ENCODE results near the gene ACSF2. TPM values are rescaled to one million over a fixed set of nuclear protein-coding genes. Genes with fewer than 3 reads are reported as not detected.
"Not testable (repeated sequence)": the region's sequence is repeated elsewhere in the genome, so short reads cannot be mapped to it uniquely, and the experiment has no call there.

Gene ACSF2
- total RNA-seq, 4 donors from 2014 or later: 20.5 to 69.3 (median 31.9) TPM

DNA sequence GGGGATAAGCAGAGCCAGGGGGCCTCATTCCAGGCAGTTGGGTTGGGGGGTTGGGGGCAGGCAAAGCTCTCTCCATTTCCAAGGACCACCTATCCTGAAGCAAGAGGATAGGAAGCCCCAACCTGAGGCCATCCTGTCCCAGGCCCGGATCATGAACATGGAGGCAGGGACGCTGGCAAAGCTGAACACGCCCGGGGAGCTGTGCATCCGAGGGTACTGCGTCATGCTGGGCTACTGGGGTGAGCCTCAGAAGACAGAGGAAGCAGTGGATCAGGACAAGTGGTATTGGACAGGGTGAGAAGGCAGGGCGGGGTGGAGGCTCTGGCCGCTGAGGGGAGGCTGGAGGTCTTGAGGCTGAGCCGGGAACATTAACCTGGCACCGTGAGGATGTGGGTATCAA, 46.3 kb downstream of the ACSF2 start:
- TF ChIP-seq CTCF (IDR thresholded peaks at IDR 0.05) (no peak), POLR2A (IDR thresholded peaks at IDR 0.05) (no peak), EP300 (IDR thresholded peaks at IDR 0.05) (no peak)
- Histone ChIP-seq H3K36me3 (peaks cover 0 to 42% (median 0%) of the 10 kb centered on the region in 3 donors), H3K4me3 (no peak overlapping the region), H3K4me1 (peaks cover 0 to 18% (median 13%) of the 10 kb centered on the region in 4 donors), H3K27ac (no peak overlapping the region), H3K27me3 (peaks cover 0 to 17% of the 10 kb centered on the region in 2 donors), H3K9me3 (no peaks in the 10 kb centered on the region)
- DNase-seq (ENCODE audit: low spot score in 2 of 2): no peak
- 87 to 93% methylated on average over 10 of the region's 10 CpGs for WGBS, 2 donors

DNA sequence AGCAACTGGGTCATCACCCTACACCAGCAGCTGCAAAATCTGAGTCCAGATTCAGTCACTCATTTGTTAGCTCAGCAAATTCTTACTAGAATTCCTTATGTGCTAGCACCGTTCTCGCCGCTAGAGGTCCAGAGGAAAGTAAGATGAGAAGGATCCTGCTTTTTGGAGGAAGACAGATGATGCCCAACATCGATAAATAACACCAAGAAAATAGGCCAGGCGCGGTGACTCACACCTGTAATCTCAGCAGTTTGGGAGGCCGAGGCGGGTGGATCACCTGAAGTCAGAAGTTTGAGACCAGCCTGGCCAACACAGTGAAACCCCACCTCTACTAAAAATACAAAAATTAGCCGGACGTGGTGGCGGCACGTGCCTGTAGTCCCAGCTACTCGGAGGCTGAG, 46.7 kb downstream of the ACSF2 start:
- H3K4me3 ChIP-seq; H3K27ac ChIP-seq; H3K9me3 ChIP-seq; DNase-seq (ENCODE audit: low spot score in 2 of 2): not testable (repeated sequence)
- Histone ChIP-seq H3K36me3 (peaks cover 0 to 42% (median 0%) of the 10 kb centered on the region in 3 donors), H3K4me1 (peaks cover 0 to 20% (median 13%) of the 10 kb centered on the region in 4 donors), H3K27me3 (peaks cover 0 to 16% of the 10 kb centered on the region in 2 donors)
- WGBS, 2 donors: 77 to 80% methylated on average over 13 of the region's 13 CpGs
- TF ChIP-seq CTCF (IDR thresholded peaks at IDR 0.05): peak in 1 of 5 experiments; percentile 6

GRCh38 chr17:50473901-50474300, 47.9 kb downstream of the ACSF2 start:
- no peak for DNase-seq (ENCODE audit: low spot score in 2 of 2)
- peaks cover 0 to 42% (median 0%) of the 10 kb centered on the region in 3 donors for H3K36me3 ChIP-seq
- peaks cover 0 to 5% of the 10 kb centered on the region in 2 donors for H3K27me3 ChIP-seq
- 89 to 91% methylated on average over 11 of the region's 11 CpGs for WGBS, 2 donors
- H3K27ac ChIP-seq: no peak overlapping the region
- no peaks in the 10 kb centered on the region for H3K9me3 ChIP-seq
- H3K4me3 ChIP-seq: no peak overlapping the region
- TF ChIP-seq POLR2A (IDR thresholded peaks at IDR 0.05): no peak
- peaks cover 0 to 19% (median 7%) of the 10 kb centered on the region in 4 donors for H3K4me1 ChIP-seq

DNA sequence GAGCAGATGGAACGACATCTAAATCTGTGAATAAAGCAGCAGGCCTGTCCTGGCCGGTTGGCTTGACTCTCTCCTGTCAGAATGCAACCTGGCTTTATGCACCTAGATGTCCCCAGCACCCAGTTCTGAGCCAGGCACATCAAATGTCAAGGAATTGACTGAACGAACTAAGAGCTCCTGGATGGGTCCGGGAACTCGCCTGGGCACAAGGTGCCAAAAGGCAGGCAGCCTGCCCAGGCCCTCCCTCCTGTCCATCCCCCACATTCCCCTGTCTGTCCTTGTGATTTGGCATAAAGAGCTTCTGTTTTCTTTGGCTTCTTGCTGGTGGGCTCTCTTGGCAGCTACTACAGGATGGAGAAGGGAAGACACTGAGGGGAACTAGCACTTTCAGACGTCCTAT, 48.5 kb downstream of the ACSF2 start:
- H3K27me3 ChIP-seq: no peaks in the 10 kb centered on the region
- no peak for TF ChIP-seq CTCF (IDR thresholded peaks at IDR 0.05)
- TF ChIP-seq POLR2A (IDR thresholded peaks at IDR 0.05): no peak
- TF ChIP-seq EP300 (IDR thresholded peaks at IDR 0.05): no peak
- DNase-seq (ENCODE audit: low spot score in 2 of 2): no peak
- WGBS, 2 donors: 72 to 77% methylated on average over 6 of the region's 6 CpGs
- H3K27ac ChIP-seq: no peak overlapping the region
- H3K4me3 ChIP-seq: no peak overlapping the region
- H3K4me1 ChIP-seq: peaks cover 0 to 18% (median 4%) of the 10 kb centered on the region in 4 donors
- H3K9me3 ChIP-seq: no peaks in the 10 kb centered on the region
- peaks cover 0 to 42% (median 0%) of the 10 kb centered on the region in 3 donors for H3K36me3 ChIP-seq

- TF ChIP-seq CTCF (IDR thresholded peaks at IDR 0.05) (no peak), POLR2A (IDR thresholded peaks at IDR 0.05) (no peak), EP300 (IDR thresholded peaks at IDR 0.05) (no peak)
- Histone ChIP-seq H3K27ac (no peak overlapping the region), H3K27me3 (no peaks in the 10 kb centered on the region), H3K36me3 (peaks cover 0 to 44% (median 0%) of the 10 kb centered on the region in 3 donors), H3K4me1 (peaks cover 0 to 22% (median 9%) of the 10 kb centered on the region in 4 donors), H3K4me3 (no peak overlapping the region), H3K9me3 (no peaks in the 10 kb centered on the region)
- DNase-seq (ENCODE audit: low spot score in 2 of 2): no peak
- 86 to 92% methylated on average over 4 of the region's 4 CpGs for WGBS, 2 donors
Measured at GRCh38 chr17:50475362-50475761, 49.3 kb downstream of the ACSF2 start.

DNA sequence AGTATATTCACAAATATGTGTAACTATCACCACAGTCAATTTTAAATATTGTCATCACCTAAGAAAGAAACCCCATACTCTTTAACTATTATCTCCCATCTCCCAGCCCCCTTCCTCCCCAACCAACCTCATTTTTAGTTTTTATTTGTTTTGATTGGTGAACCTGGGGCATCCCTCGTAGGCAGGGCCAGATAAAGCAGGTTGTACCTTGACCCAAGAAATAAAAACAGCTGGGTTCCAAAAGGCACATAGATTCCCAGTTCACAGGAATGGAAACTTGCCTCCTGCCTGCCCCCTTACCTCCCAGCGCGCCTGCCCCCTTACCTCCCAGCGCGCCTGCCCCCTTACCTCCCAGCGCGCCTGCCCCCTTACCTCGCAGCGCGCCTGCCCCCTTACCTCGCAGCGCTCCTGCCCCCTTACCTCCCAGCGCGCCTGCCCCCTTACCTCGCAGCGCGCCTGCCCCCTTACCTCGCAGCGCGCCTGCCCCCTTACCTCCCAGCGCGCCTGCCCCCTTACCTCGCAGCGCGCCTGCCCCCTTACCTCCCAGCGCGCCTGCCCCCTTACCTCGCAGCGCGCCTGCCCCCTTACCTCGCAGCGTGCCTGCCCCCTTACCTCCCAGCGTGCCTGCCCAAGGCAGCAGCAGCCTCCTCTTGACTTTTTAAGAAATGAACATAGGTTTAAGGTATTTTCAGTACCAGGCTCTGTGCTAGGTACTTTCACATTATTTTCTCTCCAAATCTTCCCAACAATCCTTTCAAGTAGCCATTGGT, 49.9 kb downstream of the ACSF2 start:
- H3K4me3 ChIP-seq: peak overlapping the region in 1 of 4 donors; percentile 4
- H3K27ac ChIP-seq; H3K9me3 ChIP-seq; DNase-seq (ENCODE audit: low spot score in 2 of 2); H3K27me3 ChIP-seq: not testable (repeated sequence)
- H3K4me1 ChIP-seq: peaks cover 0 to 28% (median 9%) of the 10 kb centered on the region in 4 donors
- 22 to 39% methylated on average over 22 of the region's 33 CpGs for WGBS, 2 donors
- peaks cover 0 to 40% (median 0%) of the 10 kb centered on the region in 3 donors for H3K36me3 ChIP-seq

Measured in tibial nerve (tissue), 4 donors.